Fibroblast of lung (primary cell): ENCODE measurements around the gene C22orf31. TPM values are rescaled to one million over a fixed set of nuclear protein-coding genes. Genes with fewer than 3 reads are reported as not detected.

Experiments used
- DNase-seq, 2 donors: peaks; one replicate each; pipeline versions ENCODE4 v3.0.0 to v3.0.0-alpha.2; 2010; ENCODE audit warnings: low read depth in 2 of 2
- H2AFZ ChIP-seq: 2 replicates; pipeline ENCODE4 v1.5.1; 2012; ENCODE audit warnings: low read length, control low read depth, inconsistent platforms
- H3K27ac ChIP-seq: 2 replicates; pipeline ENCODE4 v1.5.1; 2011; ENCODE audit warnings: low read length, control low read depth; ENCODE audit not compliant: insufficient read depth
- H3K27me3 ChIP-seq: 2 replicates; pipeline ENCODE4 v1.5.1; 2011; ENCODE audit warnings: mild to moderate bottlenecking, low read length; ENCODE audit not compliant: control insufficient read depth, insufficient read depth
- H3K36me3 ChIP-seq: 2 replicates; pipeline ENCODE4 v1.5.1; 2011; ENCODE audit warnings: low read length; ENCODE audit not compliant: control insufficient read depth, insufficient read depth
- H3K4me1 ChIP-seq: 2 replicates; pipeline ENCODE4 v1.5.1; 2011; ENCODE audit warnings: low read length; ENCODE audit not compliant: control insufficient read depth, insufficient read depth; ENCODE audit errors: extremely low read depth
- H3K4me2 ChIP-seq: 2 replicates; pipeline ENCODE4 v1.5.1; 2011; ENCODE audit warnings: low read length, control low read depth; ENCODE audit not compliant: insufficient read depth; ENCODE audit errors: extremely low read depth
- H3K4me3 ChIP-seq, 4 experiments: fragments of 200-600 bp in 1 of 4; sonication (generic) in 1 of 4; replicated peaks in 1 of 4; 2 replicates each; pipeline ENCODE4 v1.5.1; 2011 to 2016; ENCODE audit warnings: low read length in 4 of 4, low read depth in 3 of 4, mild to moderate bottlenecking in 3 of 4, control low read depth in 2 of 4, inconsistent platforms in 1 of 4, mixed read lengths in 1 of 4; ENCODE audit not compliant: insufficient read depth in 1 of 4; ENCODE audit errors: control extremely low read depth in 1 of 4
- H3K79me2 ChIP-seq: 2 replicates; pipeline ENCODE4 v1.5.1; 2012; ENCODE audit warnings: mild to moderate bottlenecking, low read length, inconsistent platforms; ENCODE audit not compliant: control insufficient read depth, insufficient read depth
- H3K9ac ChIP-seq: 2 replicates; pipeline ENCODE4 v1.5.1; 2011; ENCODE audit warnings: mild to moderate bottlenecking, low read length, control low read depth; ENCODE audit not compliant: insufficient read depth
- H3K9me3 ChIP-seq: 2 replicates; pipeline ENCODE4 v1.5.1; 2012; ENCODE audit warnings: low read depth, low read length; ENCODE audit not compliant: control insufficient read depth, insufficient read depth
- H4K20me1 ChIP-seq: 2 replicates; pipeline ENCODE4 v1.5.1; 2011; ENCODE audit warnings: low read length; ENCODE audit not compliant: control insufficient read depth, insufficient read depth; ENCODE audit errors: extremely low read depth
- CTCF ChIP-seq, 2 donors: IDR thresholded peaks in 1 of 2; conservative IDR thresholded peaks in 1 of 2; 1 replicate in 1 of 2; 2 replicates in 1 of 2; pipeline ENCODE4 v1.5.1; 2011 to 2012; ENCODE audit warnings: low read length in 2 of 2, control low read depth in 1 of 2, inconsistent platforms in 1 of 2, low read depth in 1 of 2, mild to moderate bottlenecking in 1 of 2
- EZH2 ChIP-seq: IDR thresholded peaks from 2 replicates; pipeline ENCODE4 v1.5.1; 2012; ENCODE audit warnings: low read length, control low read depth, mild to moderate bottlenecking; ENCODE audit errors: missing control alignments
- polyA plus RNA-seq, 2 donors: library from polyadenylated mRNA; depleted of rRNA in 1 of 2; stranded (reverse) in 1 of 2; unstranded in 1 of 2; fragments of >200 nt; gene quantifications; 2 replicates each; pipeline ENCODE4 v1.2.1, GENCODE V29; 2011 to 2012; ENCODE audit warnings: missing spikeins in 1 of 2
- total RNA-seq: library from RNA; depleted of rRNA; stranded (reverse); fragments of >200 nt; gene quantifications from 2 replicates; pipeline ENCODE4 v1.2.1, GENCODE V29; 2014

C22orf31 gene
- total and polyA plus RNA-seq, 2 donors (not counting 1 experiment from before 2014, with no cell fraction given): 0.17 TPM; not detected in 1

- H3K27me3 ChIP-seq: no peaks in the 10 kb centered on the region
- H3K79me2 ChIP-seq: no peaks in the 10 kb centered on the region
- H3K4me2 ChIP-seq: no peak overlapping the region
- TF ChIP-seq EZH2: no peak
- H2AFZ ChIP-seq: no peak overlapping the region
- no peaks in the 10 kb centered on the region for H4K20me1 ChIP-seq
- no peak overlapping the region for H3K4me3 ChIP-seq
- H3K36me3 ChIP-seq: no peaks in the 10 kb centered on the region
- DNase-seq: no peak
- H3K4me1 ChIP-seq: peaks cover 17% of the 10 kb centered on the region
- no peak overlapping the region for H3K9ac ChIP-seq
- no peak overlapping the region for H3K27ac ChIP-seq
- no peaks in the 10 kb centered on the region for H3K9me3 ChIP-seq
These were observed 32.2 kb downstream of the C22orf31 start for GRCh38 chr22:29029202-29030000.

- H3K9me3 ChIP-seq: no peaks in the 10 kb centered on the region
- H3K9ac ChIP-seq: no peak overlapping the region
- H4K20me1 ChIP-seq: no peaks in the 10 kb centered on the region
- no peak for DNase-seq
- H3K4me1 ChIP-seq: peaks cover 17% of the 10 kb centered on the region
- no peaks in the 10 kb centered on the region for H3K27me3 ChIP-seq
- H3K36me3 ChIP-seq: no peaks in the 10 kb centered on the region
- H2AFZ ChIP-seq: no peak overlapping the region
- no peak overlapping the region for H3K4me3 ChIP-seq
- no peak overlapping the region for H3K27ac ChIP-seq
- no peak overlapping the region for H3K4me2 ChIP-seq
- no peak for TF ChIP-seq EZH2
- no peak for TF ChIP-seq CTCF (conservative IDR thresholded peaks at IDR 0.05 in 1 of 2, IDR thresholded peaks at IDR 0.05 in 1 of 2; ENCODE audit: low read depth in 1 of 2, low read length in 2 of 2)
- H3K79me2 ChIP-seq: no peaks in the 10 kb centered on the region
These were observed 33.2 kb downstream of the C22orf31 start for GRCh38 chr22:29028468-29028867.

- no peak overlapping the region for H2AFZ ChIP-seq
- H3K27me3 ChIP-seq: no peaks in the 10 kb centered on the region
- no peak for DNase-seq
- no peak overlapping the region for H3K4me3 ChIP-seq
- peaks cover 6% of the 10 kb centered on the region for H3K4me1 ChIP-seq
- H3K27ac ChIP-seq: no peak overlapping the region
- no peaks in the 10 kb centered on the region for H3K9me3 ChIP-seq
- no peak overlapping the region for H3K9ac ChIP-seq
- no peaks in the 10 kb centered on the region for H4K20me1 ChIP-seq
- TF ChIP-seq EZH2 (no peak), CTCF (conservative IDR thresholded peaks at IDR 0.05 in 1 of 2, IDR thresholded peaks at IDR 0.05 in 1 of 2; ENCODE audit: low read depth in 1 of 2, low read length in 2 of 2) (no peak)
- H3K4me2 ChIP-seq: no peak overlapping the region
- no peaks in the 10 kb centered on the region for H3K79me2 ChIP-seq
- no peaks in the 10 kb centered on the region for H3K36me3 ChIP-seq
These were observed 35.1 kb downstream of the C22orf31 start for GRCh38 chr22:29026579-29026978.
